CD4-positive, alpha-beta T cell (primary cell): ENCODE data around the gene BCL2. TPM values are rescaled to one million over a fixed set of nuclear protein-coding genes. Genes with fewer than 3 reads are reported as not detected.

Source experiments
- ATAC-seq: fragments of 200-7000 bp; cut with Tn5 transposase; one replicate; pipeline ENCODE4 v1.10.0; 2022; ENCODE audit warnings: mild to moderate bottlenecking; ENCODE audit not compliant: poor library complexity
- CTCF ChIA-PET: fragments of 350-600 bp; sonication (Branson Sonifier 250); formaldehyde crosslinking; loops from one replicate; lab custom pipeline; 2021; ENCODE audit warnings: antibody characterized with exemption, inconsistent platforms; lab: Charles Lee
- POLR2A ChIA-PET: fragments of 350-600 bp; sonication (Branson Sonifier 250); formaldehyde crosslinking; loops from one replicate; lab custom pipeline; 2021; ENCODE audit warnings: antibody characterized with exemption, inconsistent platforms; lab: Charles Lee
- DNase-seq, 14 experiments: peaks; one replicate each; pipeline ENCODE4 v3.0.0-alpha.2; 2013 to 2020; ENCODE audit warnings: mixed read lengths in 2 of 14
- H3K27ac ChIP-seq, 2 donors: one replicate each; pipeline versions ENCODE4 v1.5.1 to v1.7.0; 2013; ENCODE audit warnings: low read length in 2 of 2, low read depth in 1 of 2, mild to moderate bottlenecking in 1 of 2
- H3K27me3 ChIP-seq, 2 experiments: 1 replicate in 1 of 2; 2 replicates in 1 of 2; pipeline versions ENCODE4 v1.6.1 to v1.7.0; 2013; ENCODE audit warnings: low read length in 2 of 2, control low read depth in 1 of 2, mild to moderate bottlenecking in 1 of 2, moderate library complexity in 1 of 2; ENCODE audit not compliant: insufficient read depth in 2 of 2, control insufficient read depth in 1 of 2
- H3K36me3 ChIP-seq: one replicate; pipeline ENCODE4 v1.6.1; 2013; ENCODE audit warnings: low read length, control low read depth; ENCODE audit not compliant: insufficient read depth
- H3K4me1 ChIP-seq: one replicate; pipeline ENCODE4 v1.6.1; 2013; ENCODE audit warnings: low read length, control low read depth; ENCODE audit not compliant: insufficient read depth
- H3K4me3 ChIP-seq: one replicate; pipeline ENCODE4 v1.5.1; 2013; ENCODE audit warnings: mild to moderate bottlenecking, low read length, moderate library complexity
- H3K9me3 ChIP-seq, 2 experiments: 1 replicate in 1 of 2; 2 replicates in 1 of 2; pipeline versions ENCODE4 v1.6.1 to v1.7.0; 2013; ENCODE audit warnings: low read length in 2 of 2, mild to moderate bottlenecking in 2 of 2, control low read depth in 1 of 2, moderate library complexity in 1 of 2; ENCODE audit not compliant: control insufficient read depth in 1 of 2, insufficient read depth in 1 of 2
- H3K27ac Mint-ChIP-seq: one replicate; pipeline ENCODE4 v1.8.0; 2020; ENCODE audit warnings: mixed read lengths
- H3K27me3 Mint-ChIP-seq: one replicate; pipeline ENCODE4 v1.8.0; 2021; ENCODE audit warnings: mixed read lengths
- H3K36me3 Mint-ChIP-seq: one replicate; pipeline ENCODE4 v1.8.0; 2021; ENCODE audit warnings: low read depth, mixed read lengths
- H3K4me1 Mint-ChIP-seq: one replicate; pipeline ENCODE4 v1.8.0; 2021; ENCODE audit warnings: low read depth, mixed read lengths
- H3K4me3 Mint-ChIP-seq: one replicate; pipeline ENCODE4 v1.8.0; 2020; ENCODE audit warnings: mild to moderate bottlenecking, mixed read lengths
- H3K9me3 Mint-ChIP-seq: one replicate; pipeline ENCODE4 v1.8.0; 2020; ENCODE audit warnings: mixed read lengths
- CTCF ChIP-seq: fragments of 200-600 bp; IDR thresholded peaks from one replicate; pipeline ENCODE4 v1.8.0; 2022; ENCODE audit warnings: antibody characterized with exemption, mild to moderate bottlenecking
- intact Hi-C, 2 experiments: fragments of 100-400 bp; cut with DNase I in 1 of 2; cut with micrococcal nuclease in 1 of 2; formaldehyde crosslinking; loops; one replicate each; pipeline versions ENCODE4 v1.15.1 to v1.9.0; 2023 to 2025; cut with DNase I, micrococcal nuclease
- total RNA-seq, 174 experiments: library from RNA in 2 of 174; stranded (reverse) in 2 of 174; gene quantifications; one replicate each; pipeline ENCODE4 v1.2.3 and lab custom pipeline; 2021 to 2026

The BCL2 gene
- total RNA-seq, 2 experiments from 2014 or later, result 40.1 to 40.3 TPM

- Histone ChIP-seq H3K27me3 (no peaks in the 10 kb centered on the region), H3K9me3 (no peaks in the 10 kb centered on the region), H3K27ac (no peak overlapping the region), H3K4me3 (no peak overlapping the region), H3K4me1 (peaks cover 36% of the 10 kb centered on the region), H3K36me3 (peaks cover 6% of the 10 kb centered on the region)
- ChIA-PET CTCF (interaction anchor here (1.2 to 1.6 kb wide), 3 partner anchors 10 to 120 kb away, joined by 3 to 5 read pairs (median 4); no protein-coding TSS in a partner anchor), POLR2A (interaction anchor here (2.0 kb wide), 1 partner anchor 13 kb away, joined by 6 read pairs; no protein-coding TSS in a partner anchor)
- Mint-ChIP-seq H3K36me3 (no peaks in the 10 kb centered on the region), H3K9me3 (no peaks in the 10 kb centered on the region), H3K4me3 (no peak overlapping the region), H3K4me1 (peaks cover 73% of the 10 kb centered on the region), H3K27ac (peak overlapping the region; percentile 62), H3K27me3 (no peaks in the 10 kb centered on the region)
- DNase-seq (no peak), ATAC-seq (no peak)
- no peak for TF ChIP-seq CTCF
- intact Hi-C loops, result no loop called here
Measured at GRCh38 chr18:63187223-63187574, 132.4 kb downstream of the BCL2 start.

DNA sequence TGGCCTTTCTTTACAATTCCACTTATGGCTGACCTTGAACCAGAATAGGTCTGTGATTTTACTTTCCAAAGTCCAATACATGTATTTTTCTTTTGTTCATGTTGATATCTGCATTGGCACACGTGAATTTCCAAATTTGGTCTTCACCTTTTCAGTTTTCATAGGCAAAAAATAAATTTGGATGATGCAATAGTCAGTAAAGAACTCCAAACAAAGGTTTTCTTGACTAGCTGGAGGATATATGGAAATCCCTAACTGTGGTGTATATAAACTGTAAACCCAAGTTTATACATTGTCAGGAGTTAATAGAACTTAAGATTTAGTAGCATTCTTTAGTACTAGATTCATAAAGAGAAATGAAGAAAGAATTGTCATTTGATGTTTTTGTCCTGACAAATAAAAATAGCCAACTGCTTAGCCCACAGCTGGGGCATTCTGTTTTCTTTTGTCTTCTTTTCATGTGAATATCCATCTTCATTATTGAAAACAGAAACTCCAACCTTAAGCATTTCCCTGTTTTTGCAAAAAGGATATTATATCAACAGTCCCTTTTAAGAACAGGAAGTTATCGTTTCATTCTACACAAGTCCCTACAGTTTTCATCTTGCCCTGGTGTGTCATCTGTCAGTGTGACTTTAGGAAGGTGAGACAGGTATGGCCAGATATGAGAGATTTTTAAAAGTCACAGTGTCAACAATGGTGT lies 132.9 kb downstream of the BCL2 start:
- Histone ChIP-seq H3K4me1 (peaks cover 39% of the 10 kb centered on the region), H3K4me3 (no peak overlapping the region), H3K36me3 (peaks cover 9% of the 10 kb centered on the region), H3K27me3 (no peaks in the 10 kb centered on the region), H3K9me3 (no peaks in the 10 kb centered on the region), H3K27ac (no peak overlapping the region)
- peak in 1 of 14 experiments; percentile 15 for DNase-seq
- Mint-ChIP-seq H3K36me3 (no peaks in the 10 kb centered on the region), H3K27me3 (no peaks in the 10 kb centered on the region), H3K4me3 (no peak overlapping the region), H3K4me1 (peaks cover 72% of the 10 kb centered on the region), H3K27ac (peak overlapping the region; percentile 62), H3K9me3 (no peaks in the 10 kb centered on the region)
- ATAC-seq, result no peak
- intact Hi-C loops, result no loop called here
- ChIA-PET CTCF (interaction anchor here (1.2 to 2.6 kb wide), 7 partner anchors 9 to 131 kb away, joined by 3 to 10 read pairs (median 4); no protein-coding TSS in a partner anchor), POLR2A (interaction anchor here (0.9 to 1.5 kb wide), 6 partner anchors 11 to 132 kb away, joined by 3 to 6 read pairs (median 4); no protein-coding TSS in a partner anchor)
- no peak for TF ChIP-seq CTCF

DNA sequence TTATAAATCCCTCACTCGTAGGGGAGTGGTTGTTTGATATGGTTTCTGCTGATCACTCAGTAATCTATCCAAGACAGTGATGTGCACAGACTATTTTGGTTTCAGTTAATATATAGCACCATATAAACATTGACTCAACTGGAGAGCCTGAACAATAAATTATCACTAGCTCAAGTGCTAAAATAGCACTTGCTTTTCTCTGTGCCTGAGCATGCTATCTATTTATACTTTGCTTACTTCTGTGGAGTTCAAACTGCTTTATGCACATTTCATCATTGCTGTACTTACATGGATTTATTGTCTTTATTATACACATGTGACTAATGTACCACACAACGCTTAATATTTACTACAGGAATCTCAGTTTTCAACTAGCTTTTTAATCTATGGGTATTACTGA lies 133.6 kb downstream of the BCL2 start:
- DNase-seq (no peak), ATAC-seq (no peak)
- no peaks in the 10 kb centered on the region for H3K9me3 Mint-ChIP-seq
- Histone ChIP-seq H3K27ac (no peak overlapping the region), H3K4me1 (peaks cover 40% of the 10 kb centered on the region), H3K9me3 (no peaks in the 10 kb centered on the region), H3K27me3 (no peaks in the 10 kb centered on the region), H3K4me3 (no peak overlapping the region), H3K36me3 (peaks cover 9% of the 10 kb centered on the region)
- ChIA-PET CTCF (interaction anchor here (1.0 to 2.6 kb wide), 7 partner anchors 10 to 132 kb away, joined by 3 to 10 read pairs (median 3); no protein-coding TSS in a partner anchor), POLR2A (interaction anchor here (0.9 to 1.5 kb wide), 6 partner anchors 12 to 132 kb away, joined by 3 to 6 read pairs (median 4); no protein-coding TSS in a partner anchor)
- H3K4me3 Mint-ChIP-seq, result no peak overlapping the region
- intact Hi-C loops, result no loop called here
- no peak overlapping the region for H3K27ac Mint-ChIP-seq
- H3K27me3 Mint-ChIP-seq, result no peaks in the 10 kb centered on the region
- no peak for TF ChIP-seq CTCF
- no peaks in the 10 kb centered on the region for H3K36me3 Mint-ChIP-seq
- H3K4me1 Mint-ChIP-seq, result peaks cover 72% of the 10 kb centered on the region
